Lower leg skin (tissue), 4 donors: ENCODE results near the gene DRD3. TPM values are rescaled to one million over a fixed set of nuclear protein-coding genes. Genes with fewer than 3 reads are reported as not detected.

ENCODE experiments used
- DNase-seq, 2 donors: peaks; one replicate each; pipeline ENCODE4 v3.0.0-alpha.2; 2019; ENCODE audit warnings: low spot score in 2 of 2
- H3K4me3 ChIP-seq: fragments of 200-600 bp; sonication (generic); 2 replicates; pipeline ENCODE4 v1.5.1; 2017; ENCODE audit warnings: mild to moderate bottlenecking, low read depth; ENCODE audit not compliant: poor library complexity, severe bottlenecking
- POLR2A ChIP-seq, 2 donors: fragments of 450-650 bp; IDR thresholded peaks; one replicate each; pipeline ENCODE4 v1.6.1; 2016 to 2017; ENCODE audit warnings: antibody characterized with exemption in 2 of 2, mild to moderate bottlenecking in 1 of 2, moderate library complexity in 1 of 2
- WGBS, 2 donors: methylation state at CpG; one replicate each; pipeline ENCODE4 v1.1.5; 2018; 5-methylcytosine and 5-hydroxymethylcytosine counted together
- intact Hi-C: fragments of 100-400 bp; cut with DNase I; formaldehyde crosslinking; loops from one replicate; pipeline ENCODE4 v1.15.0; 2023; ENCODE audit warnings: low total_unique reads
- total RNA-seq, 4 donors: library from RNA; depleted of rRNA; stranded (reverse); fragments of >200 nt; gene quantifications; one replicate each; pipeline ENCODE4 v1.1.0, GENCODE V29; 2016
- TF ChIP-seq, protein P1 (sequence below), 3 donors: fragments of 450-650 bp; IDR thresholded peaks; one replicate each; pipeline ENCODE4 v1.5.1; 2016; ENCODE audit warnings: antibody characterized with exemption in 3 of 3, mild to moderate bottlenecking in 3 of 3, moderate library complexity in 2 of 3

Gene DRD3
- total RNA-seq, 4 donors from 2014 or later = not detected

DNA sequence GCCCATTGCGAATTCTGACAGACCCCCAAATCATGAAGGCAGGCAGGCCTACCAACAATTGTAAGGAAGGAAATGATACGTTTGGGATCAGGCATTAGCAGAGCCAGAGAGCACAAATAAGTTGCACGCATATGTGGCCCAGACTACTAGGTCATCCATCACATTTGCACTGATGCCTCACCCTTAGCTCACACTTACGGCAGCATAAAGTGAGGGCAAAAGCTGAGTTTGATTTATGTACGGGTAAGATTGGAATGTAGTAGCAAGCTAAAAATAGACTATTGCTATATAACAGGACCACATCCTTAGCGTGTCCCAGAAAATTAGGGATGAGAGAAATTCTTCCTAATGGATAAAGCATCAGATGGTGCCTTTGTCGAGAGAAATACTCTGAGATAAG, 63.7 kb downstream of the DRD3 start:
- no peak for DNase-seq
- WGBS, 2 donors = 75 to 77% methylated on average over 7 of the region's 7 CpGs
- H3K4me3 ChIP-seq = no peak overlapping the region
- TF ChIP-seq POLR2A (IDR thresholded peaks at IDR 0.05) = no peak
- intact Hi-C loops = no loop called here

DNA sequence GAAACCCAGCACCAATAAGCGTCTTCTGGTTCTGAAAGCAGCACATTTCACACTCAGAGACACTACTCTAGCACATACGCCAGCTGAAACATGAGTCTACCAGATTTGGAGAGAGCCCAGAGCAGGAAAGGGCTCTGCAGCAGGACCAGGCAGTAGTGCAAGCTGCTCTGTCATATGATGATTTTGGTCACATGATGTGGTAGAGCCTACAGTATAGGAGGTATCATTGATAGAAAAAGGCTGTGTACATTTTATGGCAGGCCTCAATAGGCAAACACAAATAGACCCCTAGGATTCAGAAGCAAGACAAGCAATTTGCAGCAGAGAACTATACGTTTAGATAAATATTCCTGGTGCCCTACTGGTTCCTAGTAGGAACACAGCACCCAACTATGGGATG, 64.1 kb downstream of the DRD3 start:
- intact Hi-C loops = no loop called here
- H3K4me3 ChIP-seq = no peak overlapping the region
- TF ChIP-seq POLR2A (IDR thresholded peaks at IDR 0.05) = no peak
- TF ChIP-seq, protein P1, sequence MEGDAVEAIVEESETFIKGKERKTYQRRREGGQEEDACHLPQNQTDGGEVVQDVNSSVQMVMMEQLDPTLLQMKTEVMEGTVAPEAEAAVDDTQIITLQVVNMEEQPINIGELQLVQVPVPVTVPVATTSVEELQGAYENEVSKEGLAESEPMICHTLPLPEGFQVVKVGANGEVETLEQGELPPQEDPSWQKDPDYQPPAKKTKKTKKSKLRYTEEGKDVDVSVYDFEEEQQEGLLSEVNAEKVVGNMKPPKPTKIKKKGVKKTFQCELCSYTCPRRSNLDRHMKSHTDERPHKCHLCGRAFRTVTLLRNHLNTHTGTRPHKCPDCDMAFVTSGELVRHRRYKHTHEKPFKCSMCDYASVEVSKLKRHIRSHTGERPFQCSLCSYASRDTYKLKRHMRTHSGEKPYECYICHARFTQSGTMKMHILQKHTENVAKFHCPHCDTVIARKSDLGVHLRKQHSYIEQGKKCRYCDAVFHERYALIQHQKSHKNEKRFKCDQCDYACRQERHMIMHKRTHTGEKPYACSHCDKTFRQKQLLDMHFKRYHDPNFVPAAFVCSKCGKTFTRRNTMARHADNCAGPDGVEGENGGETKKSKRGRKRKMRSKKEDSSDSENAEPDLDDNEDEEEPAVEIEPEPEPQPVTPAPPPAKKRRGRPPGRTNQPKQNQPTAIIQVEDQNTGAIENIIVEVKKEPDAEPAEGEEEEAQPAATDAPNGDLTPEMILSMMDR (IDR thresholded peaks at IDR 0.05) = no peak
- 84 to 85% methylated on average over 3 of the region's 3 CpGs for WGBS, 2 donors
- no peak for DNase-seq

DNA sequence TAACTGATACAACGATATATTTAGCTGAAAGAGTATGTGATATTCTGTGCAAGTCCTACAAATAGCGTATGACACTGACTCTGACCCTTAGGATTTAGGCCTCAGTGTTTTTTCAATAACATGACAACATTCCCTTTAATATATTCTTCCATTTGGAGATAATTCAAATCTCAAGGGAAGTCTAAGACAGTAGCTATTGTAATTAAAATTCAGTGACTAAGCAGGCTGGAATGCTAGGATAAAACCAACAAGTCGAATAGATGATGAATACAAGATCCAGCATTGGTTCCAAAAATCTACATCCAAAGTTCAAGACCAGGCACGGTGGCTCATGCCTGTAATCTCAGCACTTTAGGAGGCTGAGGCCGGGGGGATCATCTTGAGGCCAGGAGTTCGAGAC, 66.2 kb downstream of the DRD3 start:
- 69 to 73% methylated on average over 6 of the region's 6 CpGs for WGBS, 2 donors
- TF ChIP-seq, protein P1 (IDR thresholded peaks at IDR 0.05) = no peak
- TF ChIP-seq POLR2A (IDR thresholded peaks at IDR 0.05) = no peak
- no peak overlapping the region for H3K4me3 ChIP-seq
- no peak for DNase-seq
- intact Hi-C loops = no loop called here

DNA sequence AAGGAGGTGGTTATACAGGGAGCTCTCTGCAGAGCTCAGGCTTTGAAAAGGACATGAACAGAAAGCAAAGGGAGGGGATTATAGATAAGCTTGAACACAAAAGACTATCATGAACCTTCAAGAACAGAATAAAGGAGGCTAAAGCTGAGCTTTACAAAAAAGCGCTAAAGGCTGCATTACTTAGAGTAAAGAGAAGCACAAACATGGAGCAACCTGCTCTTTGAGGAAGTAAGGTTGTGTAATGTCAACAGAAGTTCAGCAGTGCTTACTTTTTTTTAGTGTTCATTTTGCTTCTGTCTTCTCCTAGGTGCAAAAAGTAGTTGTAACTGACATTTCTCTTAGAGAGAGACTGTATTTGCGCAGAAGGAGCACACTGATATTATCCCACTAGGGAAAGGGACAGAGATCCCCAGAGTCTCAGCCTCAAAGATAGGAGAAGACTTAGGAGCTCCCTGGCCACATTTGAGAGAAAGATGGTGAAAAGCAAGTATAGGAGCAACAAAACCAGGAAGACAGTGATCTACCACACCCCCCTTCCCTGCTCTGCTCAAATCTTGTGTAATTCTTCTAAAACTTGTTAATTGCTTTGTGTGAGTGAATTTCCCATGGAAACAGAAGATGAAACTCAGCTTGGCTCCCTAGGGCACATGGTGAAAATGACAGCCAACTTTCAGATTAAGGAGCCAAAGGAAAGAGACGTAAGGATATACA, 67.6 kb downstream of the DRD3 start:
- 73 to 78% methylated on average over 3 of the region's 3 CpGs for WGBS, 2 donors
- H3K4me3 ChIP-seq = no peak overlapping the region
- intact Hi-C loops = no loop called here
- no peak for DNase-seq
- no peak for TF ChIP-seq POLR2A (IDR thresholded peaks at IDR 0.05)
- TF ChIP-seq, protein P1 (IDR thresholded peaks at IDR 0.05) = no peak

DNA sequence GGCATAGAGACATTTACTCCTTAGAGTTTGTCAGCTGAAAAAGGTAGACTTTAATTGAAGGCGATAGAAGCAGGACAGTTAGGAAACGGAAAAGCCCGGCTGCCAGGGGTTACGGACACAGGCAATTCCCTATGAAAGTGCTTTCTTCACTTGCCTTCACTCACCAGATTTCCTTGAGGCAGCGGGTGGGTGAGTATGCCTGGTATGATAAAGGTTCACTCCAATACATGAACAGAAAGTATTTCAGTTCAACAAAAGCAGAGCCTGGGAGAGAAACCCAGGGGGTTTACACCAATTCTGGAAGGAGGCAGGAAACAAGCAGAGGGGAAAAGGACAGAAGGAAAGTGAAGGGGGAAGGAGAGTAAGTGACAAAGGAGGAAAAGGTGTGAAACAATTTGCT, 68.4 kb downstream of the DRD3 start:
- intact Hi-C loops = no loop called here

DNA sequence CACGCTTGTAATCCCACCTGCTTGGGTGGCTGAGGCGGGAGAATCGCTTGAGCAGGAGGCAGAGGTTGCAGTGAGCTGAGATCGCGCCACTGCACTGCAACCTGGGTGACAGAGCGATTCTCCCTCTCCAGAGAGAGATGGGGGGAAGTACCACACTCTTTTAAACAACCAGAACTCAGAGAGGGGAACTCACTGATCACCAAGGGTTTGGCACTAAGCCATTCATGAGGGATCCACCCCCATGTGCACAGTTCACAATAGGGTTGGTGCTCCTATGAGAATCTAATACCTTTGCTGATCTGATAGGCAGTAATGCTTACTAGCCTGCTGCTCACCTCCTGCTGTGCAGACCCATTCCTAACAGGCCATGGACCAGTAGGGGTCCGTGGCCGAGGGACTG, 70.7 kb downstream of the DRD3 start:
- no peak overlapping the region for H3K4me3 ChIP-seq
- intact Hi-C loops = no loop called here
- TF ChIP-seq POLR2A (IDR thresholded peaks at IDR 0.05) = no peak
- TF ChIP-seq, protein P1 (IDR thresholded peaks at IDR 0.05) = no peak
- 93% methylated on average over 8 of the region's 8 CpGs for WGBS, 2 donors
- DNase-seq = no peak

More for the DNA sequence above, 68.4 kb downstream of the DRD3 start:
- 65 to 72% methylated on average over 5 of the region's 5 CpGs for WGBS, 2 donors
- no peak overlapping the region for H3K4me3 ChIP-seq
- TF ChIP-seq POLR2A (IDR thresholded peaks at IDR 0.05) = no peak
- TF ChIP-seq, protein P1 (IDR thresholded peaks at IDR 0.05) = no peak
- DNase-seq = no peak
